MCF 10A (cell line): ENCODE measurements around the gene HCN4. TPM values are rescaled to one million over a fixed set of nuclear protein-coding genes. Genes with fewer than 3 reads are reported as not detected.

Experiments used
- BruUV-seq: library from RNA; stranded (reverse); fragments of 400-500 nt; replicated peaks from 2 replicates; lab custom pipeline; 2021; lab: Mats Ljungman, UMichigan
- CTCF ChIA-PET: fragments of 300-600 bp; sonication (Branson Sonifier 250); formaldehyde crosslinking; extraction: SDS; loops from one replicate; lab custom pipeline; 2021; ENCODE audit warnings: antibody characterized with exemption, inconsistent platforms; lab: Yijun Ruan, JAX
- POLR2A ChIA-PET: fragments of 300-600, 350-650 bp; sonication (Branson Sonifier 250); formaldehyde crosslinking; extraction: SDS; loops from one replicate; lab custom pipeline; 2020; ENCODE audit warnings: antibody characterized with exemption, inconsistent platforms; lab: Yijun Ruan, JAX
- DNase-seq: peaks from one replicate; pipeline ENCODE4 v3.0.0-alpha.2; 2018; ENCODE audit not compliant: unreplicated experiment
- H3K27ac Mint-ChIP-seq: one replicate; pipeline ENCODE4 v1.8.0; 2022; ENCODE audit warnings: mild to moderate bottlenecking, low read depth, mixed read lengths; ENCODE audit not compliant: unreplicated experiment
- H3K27me3 Mint-ChIP-seq: one replicate; pipeline ENCODE4 v1.8.0; 2022; ENCODE audit warnings: mixed read lengths; ENCODE audit not compliant: insufficient read depth, unreplicated experiment
- H3K36me3 Mint-ChIP-seq: one replicate; pipeline ENCODE4 v1.8.0; 2022; ENCODE audit warnings: mild to moderate bottlenecking, moderate library complexity, mixed read lengths; ENCODE audit not compliant: insufficient read depth, unreplicated experiment
- H3K4me1 Mint-ChIP-seq: one replicate; pipeline ENCODE4 v1.8.0; 2022; ENCODE audit warnings: mixed read lengths; ENCODE audit not compliant: insufficient read depth, unreplicated experiment
- H3K4me3 Mint-ChIP-seq: one replicate; pipeline ENCODE4 v1.8.0; 2022; ENCODE audit warnings: mild to moderate bottlenecking, moderate library complexity, mixed read lengths; ENCODE audit not compliant: unreplicated experiment
- H3K9me3 Mint-ChIP-seq: one replicate; pipeline ENCODE4 v1.8.0; 2022; ENCODE audit warnings: mixed read lengths; ENCODE audit not compliant: unreplicated experiment
- CTCF ChIP-seq: fragments of 200-600 bp; IDR thresholded peaks from one replicate; pipeline ENCODE4 v1.8.0; 2022; ENCODE audit warnings: antibody characterized with exemption, mild to moderate bottlenecking; ENCODE audit not compliant: unreplicated experiment
- intact Hi-C: fragments of 100-400 bp; cut with micrococcal nuclease; formaldehyde crosslinking; loops from 2 replicates; pipeline ENCODE4 v1.14.1; 2022
- total RNA-seq: library from RNA; stranded (reverse); gene quantifications from 2 replicates; pipeline ENCODE4 v1.2.3, GENCODE V29; 2022

HCN4 gene
- total RNA-seq, 1 experiment from 2014 or later: not detected

GRCh38 chr15:73380661-73381060, 11.9 kb upstream of the HCN4 start:
- Mint-ChIP-seq H3K9me3 (no peaks in the 10 kb centered on the region), H3K4me3 (no peak overlapping the region), H3K27ac (no peak overlapping the region), H3K4me1 (no peaks in the 10 kb centered on the region), H3K27me3 (peaks cover 69% of the 10 kb centered on the region), H3K36me3 (peaks cover 3% of the 10 kb centered on the region)
- DNase-seq: no peak
- ChIA-PET POLR2A (interaction anchor here (0.7 kb wide), 1 partner anchor 69 kb away, joined by 3 read pairs; no protein-coding TSS in a partner anchor), CTCF (no interaction called here)
- intact Hi-C loops: no loop called here
- TF ChIP-seq CTCF: no peak
- BruUV-seq: no TSS peak

GRCh38 chr15:73378089-73378488, 9.3 kb upstream of the HCN4 start:
- CTCF ChIA-PET: no interaction called here
- intact Hi-C loops: no loop called here
- BruUV-seq: no TSS peak
- Mint-ChIP-seq H3K4me1 (no peaks in the 10 kb centered on the region), H3K27ac (no peak overlapping the region), H3K27me3 (peaks cover 66% of the 10 kb centered on the region), H3K4me3 (no peak overlapping the region), H3K9me3 (no peaks in the 10 kb centered on the region), H3K36me3 (no peaks in the 10 kb centered on the region)
- no peak for DNase-seq
- TF ChIP-seq CTCF: no peak
- POLR2A ChIA-PET: interaction anchor here (1.1 kb wide), 1 partner anchor 11 kb away, joined by 3 read pairs; no protein-coding TSS in a partner anchor

GRCh38 chr15:73375755-73376305, 7.1 kb upstream of the HCN4 start:
- peaks cover 65% of the 10 kb centered on the region for H3K27me3 Mint-ChIP-seq

GRCh38 chr15:73375012-73375411, 6.3 kb upstream of the HCN4 start:
- peaks cover 65% of the 10 kb centered on the region for H3K27me3 Mint-ChIP-seq
- intact Hi-C loops: no loop called here
- no peak overlapping the region for H3K27ac Mint-ChIP-seq
- ChIA-PET POLR2A (no interaction called here), CTCF (no interaction called here)
- DNase-seq: no peak
- no peaks in the 10 kb centered on the region for H3K9me3 Mint-ChIP-seq
- BruUV-seq: no TSS peak
- H3K4me1 Mint-ChIP-seq: no peaks in the 10 kb centered on the region
- TF ChIP-seq CTCF: no peak
- no peak overlapping the region for H3K4me3 Mint-ChIP-seq
- no peaks in the 10 kb centered on the region for H3K36me3 Mint-ChIP-seq

More at GRCh38 chr15:73375755-73376305, 7.1 kb upstream of the HCN4 start:
- no peaks in the 10 kb centered on the region for H3K4me1 Mint-ChIP-seq
- no peaks in the 10 kb centered on the region for H3K9me3 Mint-ChIP-seq
- intact Hi-C loops: no loop called here
- no peaks in the 10 kb centered on the region for H3K36me3 Mint-ChIP-seq
- POLR2A ChIA-PET: no interaction called here
- CTCF ChIA-PET: no interaction called here
- no peak overlapping the region for H3K4me3 Mint-ChIP-seq
- no peak for TF ChIP-seq CTCF
- no peak overlapping the region for H3K27ac Mint-ChIP-seq
- no TSS peak for BruUV-seq
- DNase-seq: no peak
